Brain microvascular endothelial cell (primary cell): ENCODE measurements around the gene NGEF.

Experiments used
- DNase-seq: peaks from one replicate; pipeline ENCODE4 v3.0.0-alpha.2; 2020
- H3K27ac ChIP-seq: fragments of 250-450 bp; sonication (Bioruptor Pico); 2 replicates; pipeline ENCODE4 v1.5.1; 2020; ENCODE audit warnings: mild to moderate bottlenecking, moderate library complexity
- H3K27me3 ChIP-seq: fragments of 250-450 bp; sonication (Bioruptor Pico); replicated peaks from 2 replicates; pipeline ENCODE4 v1.5.1; 2020; ENCODE audit warnings: mild to moderate bottlenecking
- H3K36me3 ChIP-seq: fragments of 250-450 bp; sonication (Bioruptor Pico); replicated peaks from 2 replicates; pipeline ENCODE4 v1.5.1; 2020; ENCODE audit warnings: mild to moderate bottlenecking
- H3K4me3 ChIP-seq: 2 replicates; pipeline ENCODE4 v1.5.1; 2011; ENCODE audit warnings: low read depth, mild to moderate bottlenecking, control low read depth, low read length, moderate library complexity
- in situ Hi-C: cut with HindIII; loops from 2 replicates; pipeline ENCODE4 v1.10.0; 2017; ENCODE audit warnings: low sequenced_read_pairs, low pct_ligation_motif_present
- TF ChIP-seq, protein P1 (sequence below): IDR thresholded peaks from 2 replicates; pipeline ENCODE4 v1.5.1; 2011; ENCODE audit warnings: low read depth, mild to moderate bottlenecking, moderate library complexity, low read length, control low read depth, inconsistent platforms; ENCODE audit errors: missing control alignments

Gene NGEF

DNA sequence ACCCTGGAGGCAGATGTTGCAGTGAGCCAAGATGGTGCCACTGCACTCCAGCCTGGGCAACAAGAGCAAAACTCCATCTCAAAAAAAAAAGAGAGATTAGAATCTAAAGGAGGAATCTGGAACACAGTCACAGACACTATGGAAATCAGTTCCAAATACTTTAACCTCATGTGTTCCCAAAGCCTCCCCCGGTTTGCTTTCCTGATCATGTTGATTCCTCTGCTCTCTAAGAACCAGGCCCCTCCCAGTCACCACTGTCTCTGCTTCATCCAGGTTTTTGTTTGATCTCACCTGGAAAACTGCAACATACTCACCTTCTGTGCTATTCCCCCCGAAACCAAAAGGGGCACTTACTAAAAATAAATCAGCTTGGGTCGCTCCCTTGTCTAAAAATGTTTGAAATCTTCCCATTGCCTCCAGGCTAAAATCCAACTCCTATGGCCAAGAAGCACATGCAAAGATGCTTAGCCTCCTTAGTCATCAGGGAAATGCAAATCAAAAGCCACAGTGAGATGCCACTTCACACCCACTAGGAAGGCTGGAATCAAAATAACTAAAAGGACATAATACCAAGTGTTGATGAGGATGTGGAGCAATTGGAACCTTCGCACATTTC, 13.2 kb upstream of the NGEF start:
- TF ChIP-seq, protein P1, sequence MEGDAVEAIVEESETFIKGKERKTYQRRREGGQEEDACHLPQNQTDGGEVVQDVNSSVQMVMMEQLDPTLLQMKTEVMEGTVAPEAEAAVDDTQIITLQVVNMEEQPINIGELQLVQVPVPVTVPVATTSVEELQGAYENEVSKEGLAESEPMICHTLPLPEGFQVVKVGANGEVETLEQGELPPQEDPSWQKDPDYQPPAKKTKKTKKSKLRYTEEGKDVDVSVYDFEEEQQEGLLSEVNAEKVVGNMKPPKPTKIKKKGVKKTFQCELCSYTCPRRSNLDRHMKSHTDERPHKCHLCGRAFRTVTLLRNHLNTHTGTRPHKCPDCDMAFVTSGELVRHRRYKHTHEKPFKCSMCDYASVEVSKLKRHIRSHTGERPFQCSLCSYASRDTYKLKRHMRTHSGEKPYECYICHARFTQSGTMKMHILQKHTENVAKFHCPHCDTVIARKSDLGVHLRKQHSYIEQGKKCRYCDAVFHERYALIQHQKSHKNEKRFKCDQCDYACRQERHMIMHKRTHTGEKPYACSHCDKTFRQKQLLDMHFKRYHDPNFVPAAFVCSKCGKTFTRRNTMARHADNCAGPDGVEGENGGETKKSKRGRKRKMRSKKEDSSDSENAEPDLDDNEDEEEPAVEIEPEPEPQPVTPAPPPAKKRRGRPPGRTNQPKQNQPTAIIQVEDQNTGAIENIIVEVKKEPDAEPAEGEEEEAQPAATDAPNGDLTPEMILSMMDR, result no peak
- no peak overlapping the region for H3K27ac ChIP-seq
- in situ Hi-C loops, result no loop called here
- H3K4me3 ChIP-seq, result no peak overlapping the region
- H3K27me3 ChIP-seq, result no peaks in the 10 kb centered on the region
- H3K36me3 ChIP-seq, result no peaks in the 10 kb centered on the region
- DNase-seq, result no peak

DNA sequence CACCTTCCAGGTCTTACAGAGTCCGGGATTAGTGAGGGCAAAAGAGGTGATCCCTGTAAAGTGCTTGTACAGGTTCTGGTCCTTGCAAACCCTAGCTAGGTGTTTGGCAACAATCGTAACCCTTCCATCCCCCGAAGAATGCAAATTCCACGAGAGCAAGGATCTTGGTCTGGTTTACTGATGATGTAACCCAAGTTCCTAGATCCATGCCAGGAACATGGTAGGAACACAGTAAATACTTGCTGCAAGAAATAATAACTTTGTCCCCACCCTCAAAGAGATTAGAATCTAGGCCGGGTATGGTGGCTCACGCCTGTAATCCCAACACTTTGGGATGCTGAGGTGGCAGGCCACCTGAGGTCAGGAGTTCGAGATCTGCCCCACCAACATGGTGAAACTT, 12.7 kb upstream of the NGEF start:
- TF ChIP-seq, protein P1, result no peak
- Histone ChIP-seq H3K27me3 (no peaks in the 10 kb centered on the region), H3K27ac (no peak overlapping the region), H3K4me3 (no peak overlapping the region), H3K36me3 (no peaks in the 10 kb centered on the region)
- DNase-seq, result no peak
- in situ Hi-C loops, result no loop called here

- Histone ChIP-seq H3K4me3 (no peak overlapping the region), H3K27ac (no peak overlapping the region), H3K36me3 (no peaks in the 10 kb centered on the region), H3K27me3 (no peaks in the 10 kb centered on the region)
- no peak for DNase-seq
- in situ Hi-C loops, result no loop called here
- TF ChIP-seq, protein P1, result no peak
Measured at GRCh38 chr2:233023761-233024410, 10.8 kb upstream of the NGEF start.

DNA sequence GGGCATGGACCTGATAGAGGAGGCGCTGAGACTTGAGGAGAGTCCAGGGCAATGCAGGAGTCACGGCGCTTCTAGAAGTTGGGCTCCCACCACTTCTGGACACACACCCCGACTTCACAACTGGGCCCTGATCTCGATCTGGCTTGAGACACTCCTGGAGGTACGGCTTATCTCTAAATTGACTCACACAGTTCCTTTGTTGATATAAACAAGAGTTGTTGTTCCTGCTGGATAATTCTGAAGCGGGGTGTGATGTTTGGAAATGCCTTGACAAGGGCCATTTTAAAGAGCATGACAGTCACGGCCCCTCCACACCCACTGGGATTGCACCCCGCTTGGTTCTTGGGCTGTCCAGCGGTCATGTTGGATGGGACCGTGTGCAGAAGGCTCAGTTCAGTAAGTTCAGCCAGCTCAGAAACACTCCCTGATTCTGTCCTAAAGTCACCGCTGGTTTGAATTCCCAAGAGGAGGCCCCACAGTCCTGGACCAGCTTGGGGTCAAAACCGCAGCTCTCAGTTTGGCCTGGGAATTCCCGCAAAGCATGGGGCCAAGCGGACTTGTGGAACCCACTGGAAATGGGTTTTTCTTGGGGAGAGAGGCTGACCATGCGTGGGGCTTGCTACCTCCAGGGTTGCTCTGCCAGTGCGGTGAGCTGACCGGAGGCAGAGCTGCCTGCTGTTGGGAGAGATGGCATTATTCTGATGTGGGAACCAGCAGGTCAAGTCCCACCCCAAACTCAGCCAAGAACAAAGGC, 10.1 kb upstream of the NGEF start:
- TF ChIP-seq, protein P1, result no peak
- in situ Hi-C loops, result no loop called here
- no peak overlapping the region for H3K27ac ChIP-seq
- H3K4me3 ChIP-seq, result no peak overlapping the region
- H3K27me3 ChIP-seq, result no peaks in the 10 kb centered on the region
- H3K36me3 ChIP-seq, result no peaks in the 10 kb centered on the region
- DNase-seq, result no peak

DNA sequence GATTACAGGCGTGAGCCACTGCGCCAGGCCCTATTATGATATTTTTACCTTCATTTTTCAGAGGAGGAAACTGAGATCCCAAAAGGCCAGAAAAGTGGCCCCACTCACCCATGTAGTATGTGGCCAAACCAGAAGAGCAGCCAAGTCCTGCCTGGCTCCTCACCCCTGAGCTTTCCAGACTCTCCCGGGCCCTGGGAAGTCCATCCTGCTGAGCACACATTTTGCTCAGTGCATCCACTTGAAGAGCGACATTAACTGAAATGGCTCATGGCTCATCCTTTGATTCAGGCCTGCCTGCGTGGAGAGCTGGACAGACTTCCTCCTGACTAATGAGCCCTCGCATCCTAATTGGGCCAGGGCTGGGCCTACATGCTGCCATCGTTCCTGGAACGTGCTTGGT, 9.5 kb upstream of the NGEF start:
- TF ChIP-seq, protein P1, result no peak
- DNase-seq, result no peak
- in situ Hi-C loops, result no loop called here
- Histone ChIP-seq H3K4me3 (no peak overlapping the region), H3K27me3 (no peaks in the 10 kb centered on the region), H3K36me3 (no peaks in the 10 kb centered on the region), H3K27ac (no peak overlapping the region)
